Fibroblast of skin of right quadriceps (primary cell): Measurements from ENCODE around the gene LILRA2.
"Not testable (repeated sequence)": the region's sequence is repeated elsewhere in the genome, so short reads cannot be mapped to it uniquely, and the experiment has no call there.

ENCODE experiments used
- DNase-seq: peaks from one replicate; pipeline ENCODE4 v3.0.0-alpha.2; 2013

The LILRA2 gene

GRCh38 chr19:54573330-54573872 is at the start of gene LILRA2:
LILRA2 (plus strand) TSS chr19:54573790; CDS start chr19:54573879, 89 bp downstream.
- DNase-seq: no peak

GRCh38 chr19:54525636-54526035 is 48.0 kb upstream of the LILRA2 start:
- DNase-seq: no peak

GRCh38 chr19:54526972-54527371 is 46.6 kb upstream of the LILRA2 start:
- no peak for DNase-seq

GRCh38 chr19:54530866-54531265 is 42.7 kb upstream of the LILRA2 start:
- no peak for DNase-seq

- DNase-seq: no peak
These were observed 41.1 kb upstream of the LILRA2 start for GRCh38 chr19:54532528-54532927.

GRCh38 chr19:54533476-54533875 is 40.1 kb upstream of the LILRA2 start:
- no peak for DNase-seq

GRCh38 chr19:54534156-54534555 is 39.4 kb upstream of the LILRA2 start:
- no peak for DNase-seq

GRCh38 chr19:54535601-54536000 is 38.0 kb upstream of the LILRA2 start:
- DNase-seq: no peak

- no peak for DNase-seq
These were observed 36.6 kb upstream of the LILRA2 start for GRCh38 chr19:54536956-54537355.

GRCh38 chr19:54541712-54542111 is 31.9 kb upstream of the LILRA2 start:
- no peak for DNase-seq

- no peak for DNase-seq
These were observed 24.8 kb upstream of the LILRA2 start for GRCh38 chr19:54548806-54549205.

GRCh38 chr19:54549224-54549623 is 24.4 kb upstream of the LILRA2 start:
- no peak for DNase-seq

- no peak for DNase-seq
These were observed 22.3 kb upstream of the LILRA2 start for GRCh38 chr19:54551293-54551692.

GRCh38 chr19:54551950-54552912 is 21.4 kb upstream of the LILRA2 start:
- DNase-seq: no peak

GRCh38 chr19:54552913-54553310 is 20.7 kb upstream of the LILRA2 start:
- no peak for DNase-seq

GRCh38 chr19:54554006-54554405 is 19.6 kb upstream of the LILRA2 start:
- no peak for DNase-seq

- DNase-seq: no peak
These were observed 18.7 kb upstream of the LILRA2 start for GRCh38 chr19:54554896-54555295.

- no peak for DNase-seq
These were observed 17.4 kb upstream of the LILRA2 start for GRCh38 chr19:54556194-54556593.

GRCh38 chr19:54558339-54558738 is 15.3 kb upstream of the LILRA2 start:
- DNase-seq: no peak

- DNase-seq: no peak
These were observed 12.7 kb upstream of the LILRA2 start for GRCh38 chr19:54560881-54561385.

- no peak for DNase-seq
These were observed 11.8 kb upstream of the LILRA2 start for GRCh38 chr19:54561840-54562239.

GRCh38 chr19:54563206-54563605 is 10.4 kb upstream of the LILRA2 start:
- not testable (repeated sequence) for DNase-seq

GRCh38 chr19:54570316-54570715 is 3.3 kb upstream of the LILRA2 start:
- no peak for DNase-seq
